Aortic smooth muscle cell (primary cell): ENCODE measurements around the gene KLF13. TPM values are rescaled to one million over a fixed set of nuclear protein-coding genes. Genes with fewer than 3 reads are reported as not detected.

Experiments
- total RNA-seq: library from RNA; depleted of rRNA; stranded (reverse); fragments of >200 nt; gene quantifications from 2 replicates; pipeline ENCODE4 v1.2.3, GENCODE V29; 2014

The KLF13 gene
- total RNA-seq, result 37.1 and 40.7 TPM in 2 replicates

GRCh38 chr15:31326156-31326874 lies at the start of gene KLF13:
KLF13 (plus strand) TSS chr15:31326835; CDS start chr15:31327213, 378 bp downstream.

Other genes starting within 250 kb of the KLF13 start
- gene TRPM1, start 225.1 kb upstream of the KLF13 start, total RNA-seq, result not detected in 2 replicates